RPMI7951 (cell line): ENCODE measurements around the gene RPAP2. TPM values are rescaled to one million over a fixed set of nuclear protein-coding genes. Genes with fewer than 3 reads are reported as not detected.
"Not testable (repeated sequence)": the region's sequence is repeated elsewhere in the genome, so short reads cannot be mapped to it uniquely, and the experiment has no call there.

Source experiments
- DNase-seq: peaks from one replicate; pipeline ENCODE4 v3.0.0-alpha.2; 2012; ENCODE audit warnings: low read depth
- total RNA-seq: library from RNA; depleted of rRNA; stranded (reverse); fragments of >200 nt; shearing (Covaris generic); gene quantifications from 2 replicates; pipeline ENCODE4 v1.2.3, GENCODE V29; 2014

Gene RPAP2
- total RNA-seq, 1 experiment from 2014 or later = 14.8 TPM

DNA sequence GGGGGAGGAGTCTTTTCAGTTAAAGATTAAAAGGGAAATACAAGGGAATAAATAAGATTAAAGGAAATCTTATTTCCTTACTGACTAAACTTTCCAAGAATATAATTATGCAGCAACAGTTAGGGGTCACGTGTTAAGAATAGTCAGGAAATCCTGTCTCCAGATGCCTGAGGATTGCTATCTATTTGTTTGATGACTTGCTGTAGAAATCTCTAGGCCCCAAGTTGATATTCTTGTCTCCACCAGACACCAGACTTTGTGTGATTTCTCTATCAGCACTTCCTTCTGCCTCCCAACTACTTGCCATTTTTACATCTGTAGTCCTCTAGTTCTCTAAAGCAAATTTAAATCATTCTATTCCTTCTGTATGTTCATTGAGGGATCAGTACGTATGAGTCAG lies 77.5 kb downstream of the RPAP2 start:
- DNase-seq = no peak

DNA sequence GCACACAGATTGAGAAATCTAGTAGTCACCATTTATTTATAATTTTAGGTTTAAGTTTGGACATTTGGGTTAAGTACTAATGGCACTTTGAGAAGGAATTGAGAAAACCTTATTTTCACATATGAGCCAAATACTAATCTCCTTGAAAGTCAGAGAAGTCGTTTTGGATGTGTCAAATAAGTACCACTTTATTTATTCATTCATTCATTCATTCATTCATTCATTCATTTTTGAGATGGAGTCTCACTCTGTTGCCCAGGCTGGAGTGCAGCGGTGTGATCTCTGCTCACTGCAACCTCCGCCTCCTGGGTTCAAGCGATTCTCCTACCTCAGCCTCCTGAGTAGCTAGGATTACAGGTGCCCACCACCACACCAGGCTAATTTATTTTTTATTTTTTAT lies 79.1 kb downstream of the RPAP2 start:
- not testable (repeated sequence) for DNase-seq

DNA sequence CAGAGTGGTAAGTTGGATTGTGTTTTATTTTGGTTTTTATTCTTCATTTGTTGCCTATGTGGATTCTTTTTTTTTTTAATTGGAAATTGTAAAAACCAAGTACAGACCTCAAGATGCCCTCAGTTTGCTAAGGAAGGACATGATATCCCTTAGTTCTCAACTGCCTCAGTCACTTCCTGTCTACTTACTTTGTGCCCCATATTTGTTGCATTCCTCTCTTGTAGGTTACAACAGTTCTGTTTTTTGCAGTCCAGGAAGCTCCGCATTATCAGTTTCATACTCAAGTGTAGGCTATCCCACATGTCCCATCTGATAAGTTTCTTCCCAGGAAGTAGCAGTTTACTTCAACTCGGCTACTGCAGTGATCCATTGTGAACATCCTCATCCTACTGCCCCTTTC lies 82.0 kb downstream of the RPAP2 start:
- DNase-seq = no peak

DNA sequence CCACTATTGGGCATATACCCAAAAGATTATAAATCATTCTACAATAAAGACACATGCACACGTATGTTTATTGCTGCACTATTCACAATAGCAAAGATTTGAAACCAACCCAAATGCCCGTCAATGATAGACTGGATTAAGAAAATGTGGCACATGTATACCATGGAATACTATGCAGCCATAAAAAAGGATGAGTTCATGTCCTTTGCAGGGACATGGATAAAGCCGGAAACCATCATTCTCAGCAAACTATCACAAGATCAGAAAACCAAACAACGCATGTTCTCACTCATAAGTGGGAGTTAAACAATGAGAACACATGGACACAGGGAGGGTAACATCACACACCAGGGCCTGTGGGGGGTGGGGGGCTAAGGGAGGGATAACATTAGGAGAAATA lies 95.1 kb downstream of the RPAP2 start:
- not testable (repeated sequence) for DNase-seq

DNA sequence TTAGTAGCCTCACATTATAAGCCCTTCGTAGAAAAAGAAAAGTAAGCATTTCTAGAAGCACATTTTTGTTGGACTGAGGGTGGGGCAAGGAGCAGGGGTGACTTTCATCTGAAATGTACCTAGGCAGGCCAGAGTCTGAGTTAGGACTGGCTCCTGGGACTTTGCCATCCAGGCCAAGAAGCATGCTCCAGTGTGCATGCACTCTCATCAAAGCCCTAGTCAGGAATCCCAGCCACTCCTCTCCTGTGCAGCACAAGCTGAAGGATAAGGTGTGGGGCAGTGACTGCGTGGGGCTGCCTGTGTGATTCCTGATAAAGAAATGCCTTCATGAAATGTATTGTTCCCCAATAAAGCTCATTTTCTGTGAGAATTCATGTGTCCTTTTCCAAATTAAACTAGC lies 99.7 kb downstream of the RPAP2 start:
- DNase-seq = no peak

DNA sequence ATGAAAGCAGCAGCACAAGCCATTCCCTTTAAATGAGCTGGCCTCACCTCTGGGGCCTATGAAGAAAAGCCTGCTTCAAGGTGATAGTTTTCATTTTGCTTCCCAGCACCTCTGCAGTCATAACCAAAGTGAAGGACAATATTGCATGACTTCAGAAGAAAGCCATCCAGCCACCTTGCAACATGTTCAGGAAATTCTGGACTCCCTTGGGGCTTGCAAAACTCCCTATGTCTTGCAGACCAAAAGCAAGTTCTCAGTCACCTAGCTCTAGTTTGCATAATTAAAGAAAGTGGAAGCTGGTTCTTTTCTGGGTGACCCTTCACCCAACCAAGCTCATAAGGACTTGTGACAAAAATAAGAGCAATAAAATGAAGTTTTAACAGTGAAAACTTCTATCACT lies 100.2 kb downstream of the RPAP2 start:
- no peak for DNase-seq

DNA sequence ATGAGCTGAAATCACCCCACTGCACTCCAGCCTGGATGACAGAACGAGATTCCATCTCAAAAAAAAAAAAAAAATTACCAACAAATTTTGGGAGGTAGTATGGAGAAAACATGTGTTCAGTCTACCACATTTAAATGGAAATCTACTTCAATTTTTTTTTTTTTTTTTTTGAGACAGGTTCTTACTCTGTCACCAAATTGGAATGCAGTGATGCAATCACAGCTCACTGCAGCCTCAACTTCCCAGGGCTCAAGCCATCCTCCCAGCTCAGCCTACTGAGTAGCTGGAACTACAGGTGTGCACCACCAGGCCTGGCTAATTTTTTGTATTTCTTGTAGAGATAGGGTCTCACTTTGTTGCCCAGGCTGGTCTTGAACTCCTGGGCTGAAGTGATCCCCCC lies 105.8 kb downstream of the RPAP2 start:
- DNase-seq = peak; percentile 35

DNA sequence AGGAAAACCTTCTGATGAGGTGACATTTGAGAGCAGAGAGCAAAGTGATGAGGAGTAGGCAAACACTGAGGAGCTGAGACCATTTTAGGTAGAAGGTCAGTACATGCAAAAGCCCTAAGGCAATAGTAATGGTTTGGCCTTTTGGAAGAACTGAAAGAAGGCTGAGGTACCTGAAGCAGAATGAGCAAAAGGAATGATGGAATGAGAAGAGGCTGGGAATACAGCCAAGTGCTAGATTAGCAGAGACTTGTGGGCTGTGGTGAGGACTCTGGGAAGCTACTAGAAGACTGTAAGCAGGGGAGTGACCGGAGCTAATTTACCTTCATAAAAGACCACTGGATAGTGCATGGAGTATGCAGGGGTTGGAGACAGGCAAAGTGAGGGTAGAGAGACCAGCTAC lies 110.0 kb downstream of the RPAP2 start:
- peak; percentile 44 for DNase-seq

DNA sequence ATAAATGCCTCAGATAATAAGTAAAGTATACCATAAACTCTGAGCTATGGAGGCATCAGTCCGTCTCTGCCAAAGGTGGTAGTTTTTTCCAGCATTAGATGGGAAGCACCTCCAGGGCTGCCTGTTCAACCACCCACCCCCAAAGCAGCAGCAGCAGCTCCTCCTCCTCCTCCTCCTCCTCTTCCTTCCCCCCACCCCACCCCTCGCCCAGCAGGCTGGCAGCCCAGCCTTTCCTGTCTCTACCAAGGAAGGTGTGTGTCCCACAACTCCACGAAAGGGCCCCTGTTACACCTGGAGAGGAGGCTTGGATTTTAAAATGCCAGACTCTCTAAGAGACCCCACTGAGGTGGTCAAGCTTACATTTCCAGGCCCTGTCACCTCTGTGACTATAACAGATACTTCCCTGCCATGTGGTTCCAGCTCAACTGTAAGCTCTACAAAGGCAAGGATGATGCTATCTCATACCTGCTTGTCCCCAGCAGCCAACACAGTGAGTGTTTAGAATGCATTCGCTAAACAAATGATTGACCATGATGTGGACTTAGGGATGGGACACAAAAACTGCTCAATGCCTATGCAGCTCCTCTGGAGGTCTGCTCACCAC lies 111.2 kb downstream of the RPAP2 start:
- no peak for DNase-seq

DNA sequence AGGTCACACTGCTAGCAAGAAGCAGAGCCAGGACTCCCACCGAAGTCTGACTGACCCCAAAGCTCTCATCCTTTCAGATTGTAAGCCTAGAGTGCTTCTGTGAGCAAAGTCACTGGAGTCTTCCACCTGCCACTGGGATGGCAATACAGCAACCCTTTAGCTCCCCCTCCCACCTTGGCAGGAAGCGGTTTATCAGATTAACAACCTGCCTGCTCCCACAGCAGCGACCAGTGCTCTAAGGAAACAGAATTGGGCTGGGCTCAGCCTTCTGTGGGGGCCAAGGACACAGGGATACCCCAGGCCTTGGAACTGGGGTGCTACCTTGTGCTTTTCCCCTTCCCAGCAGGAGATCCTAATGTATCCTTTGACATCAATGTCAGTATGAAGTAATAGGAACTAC lies 111.8 kb downstream of the RPAP2 start:
- no peak for DNase-seq

DNA sequence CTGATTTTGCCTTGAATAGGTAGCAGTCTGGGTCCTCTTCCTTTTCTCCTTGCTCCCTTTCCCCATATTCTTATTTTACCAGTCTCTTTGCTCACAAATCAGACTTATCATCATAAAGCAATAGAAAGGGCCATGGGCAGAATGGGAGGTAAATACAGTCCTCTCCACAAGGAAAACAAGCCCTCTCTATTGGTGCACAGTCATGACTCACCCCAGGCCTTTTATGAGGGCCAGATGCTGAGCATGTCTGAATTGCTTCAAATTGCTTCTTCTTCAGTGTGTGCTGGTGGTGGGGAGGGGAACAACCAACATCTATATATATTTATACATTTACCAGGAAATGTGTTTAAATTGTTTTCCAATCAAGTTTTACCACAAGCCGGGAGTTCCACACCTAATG lies 112.7 kb downstream of the RPAP2 start:
- peak; percentile 69 for DNase-seq

DNA sequence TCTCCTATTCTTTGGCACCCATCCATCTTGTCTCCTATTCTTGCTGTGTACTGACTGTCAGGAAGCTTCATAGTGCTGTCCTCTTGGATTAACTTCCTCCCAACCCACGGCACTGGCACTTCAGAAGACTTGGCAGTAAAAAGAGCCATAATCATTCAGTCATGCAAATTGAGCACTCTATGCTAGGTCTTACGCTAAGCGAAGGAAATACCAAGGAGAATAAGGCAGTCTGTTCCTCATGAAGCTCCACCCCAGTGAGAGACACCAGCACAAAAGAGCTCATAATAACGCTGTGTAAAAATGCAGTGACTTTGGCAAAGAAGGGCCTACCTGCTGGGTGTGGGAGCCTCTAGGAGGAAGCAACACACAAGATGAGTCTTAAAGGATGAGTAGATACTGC lies 120.8 kb downstream of the RPAP2 start:
- DNase-seq = no peak

DNA sequence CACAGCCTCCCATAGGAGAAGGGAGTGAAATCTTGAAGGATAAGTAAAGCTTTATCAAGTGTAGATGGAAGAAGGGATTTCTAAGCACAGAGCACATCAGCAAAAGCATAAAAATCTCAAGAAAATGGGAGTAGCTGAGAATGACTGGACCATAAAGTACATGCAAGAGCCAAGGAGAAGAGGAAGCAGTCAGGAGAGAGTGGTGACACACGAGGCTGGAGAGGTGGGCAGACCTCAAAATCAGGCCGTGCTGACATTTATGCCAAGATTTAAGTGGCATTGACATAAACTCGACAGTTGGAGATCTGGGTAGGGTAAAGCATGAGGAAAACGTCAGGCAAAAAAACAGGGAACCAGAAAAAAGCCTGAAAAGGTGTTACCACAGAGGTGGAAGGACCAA lies 125.5 kb downstream of the RPAP2 start:
- no peak for DNase-seq

DNA sequence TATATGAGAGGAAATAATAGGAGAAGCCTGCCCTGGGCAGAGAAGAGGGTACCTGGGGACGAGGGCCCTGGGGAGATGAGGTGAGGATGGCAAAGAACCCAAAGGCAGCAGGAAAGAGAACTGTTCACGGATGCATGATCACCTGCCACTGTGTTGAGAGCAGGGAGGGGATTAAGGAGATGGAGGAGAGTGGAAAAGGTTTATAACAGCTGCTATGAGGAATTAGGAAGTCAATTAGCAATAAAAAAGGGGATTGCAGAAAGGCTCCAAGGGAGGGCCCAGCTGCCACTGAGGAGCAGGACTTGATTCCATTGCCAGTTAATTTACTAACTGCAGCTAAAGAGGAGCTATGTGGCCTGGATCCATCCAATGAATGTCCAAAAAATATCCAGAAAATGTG lies 126.8 kb downstream of the RPAP2 start:
- DNase-seq = no peak

DNA sequence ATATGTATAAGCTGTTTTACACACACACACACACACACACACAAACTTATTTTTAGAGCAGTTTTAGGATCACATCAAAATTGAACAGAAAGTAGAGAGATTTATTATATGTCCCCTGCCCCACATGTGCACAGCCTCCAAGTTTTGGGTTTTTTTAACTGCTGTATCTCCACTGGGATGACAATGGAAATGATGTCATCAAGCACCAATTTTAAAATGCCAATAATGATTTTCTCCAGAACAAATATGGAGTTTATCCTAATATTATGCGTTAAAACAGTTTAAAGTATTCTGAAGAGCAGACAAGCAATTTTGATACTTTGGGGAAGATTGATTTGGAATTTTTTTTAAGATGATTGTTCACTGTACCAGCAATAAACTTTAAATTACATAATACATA lies 131.2 kb downstream of the RPAP2 start:
- DNase-seq = no peak

DNA sequence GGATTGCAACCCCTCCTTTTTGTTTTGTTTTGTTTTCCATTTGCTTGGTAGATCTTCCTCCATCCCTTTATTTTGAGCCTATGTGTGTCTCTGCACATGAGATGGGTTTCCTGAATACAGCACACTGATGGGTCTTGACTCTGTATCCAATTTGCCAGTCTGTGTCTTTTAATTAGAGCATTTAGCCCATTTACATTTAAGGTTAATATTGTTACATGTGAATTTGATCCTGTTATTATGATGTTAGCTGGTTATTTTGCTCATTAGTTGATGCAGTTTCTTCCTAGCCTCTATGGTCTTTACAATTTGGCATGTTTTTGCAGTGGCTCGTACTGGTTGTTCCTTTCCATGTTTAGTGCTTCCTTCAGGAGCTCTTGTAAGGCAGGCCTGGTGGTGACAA lies 135.7 kb downstream of the RPAP2 start:
- not testable (repeated sequence) for DNase-seq

DNA sequence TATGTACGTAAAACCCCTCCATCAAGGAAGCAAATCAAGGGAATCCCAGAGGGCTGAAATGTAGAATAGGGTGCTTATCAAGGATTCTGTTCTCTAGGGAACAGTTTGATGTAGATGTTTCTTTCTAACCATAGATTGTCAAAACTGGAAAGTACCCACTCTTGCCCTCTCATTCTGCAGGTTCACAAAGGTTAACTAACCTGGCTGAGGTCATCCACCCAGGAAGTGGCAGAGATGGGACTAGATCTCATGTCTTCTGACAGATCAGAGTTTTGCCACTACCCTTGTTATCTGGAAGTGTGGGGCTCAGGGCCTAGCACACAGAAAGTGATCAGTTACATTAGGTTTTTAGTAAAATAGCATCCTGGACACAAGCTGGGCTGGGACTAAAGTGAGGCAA lies 140.4 kb downstream of the RPAP2 start:
- no peak for DNase-seq

DNA sequence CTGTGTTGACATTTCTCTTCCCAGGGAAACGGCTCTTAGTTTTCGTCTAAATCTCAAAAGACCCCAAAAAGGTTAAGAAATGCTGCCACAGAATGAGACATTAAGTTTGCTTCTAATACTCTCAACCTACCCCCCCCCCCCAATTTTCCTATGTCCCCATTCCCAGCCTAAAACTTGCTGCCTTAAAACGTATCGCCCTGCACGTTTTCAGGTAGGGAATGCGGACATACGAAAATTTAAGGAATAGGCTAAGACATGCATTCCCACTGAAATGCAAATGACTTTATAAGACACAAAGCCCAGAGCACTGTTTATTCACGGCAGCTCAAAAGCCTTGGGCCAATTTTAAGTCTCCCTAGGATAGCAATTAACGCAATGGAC lies 142.4 kb downstream of the RPAP2 start:
- no peak for DNase-seq

DNA sequence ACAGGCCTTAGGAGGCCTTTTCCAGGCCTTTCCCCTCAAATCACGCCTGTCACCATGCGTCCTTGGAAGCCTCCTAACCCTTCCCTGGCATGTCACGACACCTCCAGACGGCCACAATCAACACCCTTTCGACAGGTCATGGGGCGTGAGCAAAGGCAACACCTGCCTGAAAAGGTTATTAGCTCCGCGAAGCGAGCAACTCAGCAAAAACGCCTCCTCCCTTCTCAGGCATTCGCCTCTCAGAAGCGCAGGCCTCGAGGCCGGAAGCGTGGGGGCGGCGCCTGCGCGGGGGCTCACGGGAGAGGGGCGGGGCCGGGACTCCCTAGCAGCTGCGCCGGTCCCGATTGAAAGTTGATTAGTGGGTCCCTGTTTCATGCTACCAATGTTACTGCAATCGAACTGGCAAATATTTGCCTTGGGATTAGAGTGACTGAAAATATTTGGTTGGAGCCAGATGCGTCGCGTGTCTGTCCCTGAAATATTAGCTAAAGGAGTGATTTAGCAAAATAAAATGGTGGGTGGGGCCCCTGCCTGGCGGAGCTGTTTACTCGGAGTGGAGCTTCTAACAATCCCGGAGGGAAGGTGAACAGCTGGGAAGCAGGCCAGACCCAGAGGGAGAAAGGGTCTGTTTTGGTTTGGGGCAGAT lies 143.0 kb downstream of the RPAP2 start:
- DNase-seq = no peak

DNA sequence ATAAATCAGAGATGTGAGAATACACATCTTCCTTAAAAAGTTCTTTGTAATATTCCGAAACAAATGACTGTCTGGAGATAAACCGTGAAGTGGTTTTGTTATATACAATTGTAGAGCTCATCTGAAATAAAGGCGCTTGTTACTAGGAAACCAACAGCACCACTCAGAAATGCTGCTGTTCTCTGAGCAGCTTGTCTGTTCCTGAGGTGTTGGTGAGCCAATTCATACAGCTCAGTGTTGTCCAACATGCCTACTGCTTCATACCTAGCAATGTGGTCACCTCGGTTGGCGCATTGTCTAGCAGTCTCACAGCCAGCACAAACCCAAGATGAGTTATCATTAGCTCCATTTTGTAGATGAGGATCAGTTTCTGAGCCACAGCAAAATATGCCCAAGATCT lies 143.5 kb downstream of the RPAP2 start:
- no peak for DNase-seq

DNA sequence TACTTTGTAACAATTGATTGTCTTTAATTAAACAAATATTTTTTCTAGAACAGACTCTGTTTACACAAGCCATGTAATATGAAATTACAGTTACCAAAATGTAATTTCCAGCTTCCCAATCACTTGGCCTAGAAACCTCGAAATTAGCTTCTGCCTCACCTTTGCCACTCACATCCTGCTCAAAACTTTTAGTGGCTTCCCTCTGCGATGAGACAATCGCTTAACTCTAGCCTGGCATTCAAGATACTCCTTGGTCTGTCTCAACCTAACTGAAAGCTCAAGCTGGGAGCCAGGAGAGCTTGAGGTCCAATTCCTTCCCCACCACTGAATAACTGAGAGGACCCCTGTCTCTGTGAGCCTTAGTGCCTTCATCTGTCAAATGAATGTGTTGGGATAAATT lies 145.0 kb downstream of the RPAP2 start:
- no peak for DNase-seq

DNA sequence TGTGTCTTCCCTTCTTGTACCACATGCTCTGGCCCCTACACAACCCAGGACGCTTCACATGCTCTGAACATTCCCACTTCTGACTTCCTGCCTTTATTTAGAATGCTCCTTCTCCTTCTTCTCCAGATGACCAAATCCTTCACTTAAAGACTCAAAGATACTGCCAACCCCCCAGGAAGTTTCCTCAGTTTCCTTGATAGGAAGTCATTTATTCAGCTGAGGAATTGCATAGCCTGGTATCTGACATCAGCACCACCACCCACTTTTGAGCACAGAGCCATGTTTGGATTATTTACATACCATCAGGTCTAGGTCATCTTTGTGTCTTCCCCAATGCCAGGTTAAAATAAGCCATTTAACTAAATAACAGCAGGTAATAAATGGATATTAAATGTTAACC lies 145.5 kb downstream of the RPAP2 start:
- DNase-seq = no peak

DNA sequence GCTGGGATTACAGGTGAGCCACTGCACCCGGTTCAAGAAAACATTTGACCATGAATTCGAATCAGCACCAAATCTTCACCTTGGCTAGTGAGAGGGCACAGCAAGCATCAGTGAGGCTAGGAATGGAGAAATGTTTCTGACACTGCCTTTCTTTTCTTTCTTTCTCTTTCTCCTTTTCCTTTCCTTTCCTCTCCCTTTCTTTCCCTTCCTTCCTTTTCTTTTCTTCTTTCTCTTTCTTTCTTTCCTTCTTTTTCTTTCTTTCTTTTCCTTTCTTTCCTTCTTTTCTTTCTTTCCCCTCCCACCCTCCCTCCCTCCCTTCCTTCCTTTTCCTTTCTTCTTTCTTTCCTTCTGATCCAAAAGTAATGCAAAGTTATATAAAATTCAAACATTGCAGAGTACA lies 147.0 kb downstream of the RPAP2 start:
- DNase-seq = no peak

DNA sequence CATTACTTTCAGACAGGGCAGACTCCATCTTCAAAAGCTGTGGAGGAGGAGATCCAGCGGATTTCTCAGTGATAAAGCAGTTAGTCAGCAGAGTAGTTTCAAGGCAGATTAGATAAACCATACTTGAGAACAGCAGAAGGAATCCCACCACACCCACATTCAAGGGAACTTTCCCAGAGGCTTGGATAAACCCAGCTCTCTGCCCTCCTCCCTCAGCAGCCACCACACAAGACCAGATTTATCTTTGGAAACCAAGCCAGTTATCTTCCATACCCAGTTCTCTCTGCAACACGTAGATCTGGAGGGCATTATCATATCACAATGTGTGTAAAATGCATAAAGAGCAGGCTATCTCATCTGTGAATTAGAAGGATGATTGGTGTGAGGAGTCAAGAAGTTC lies 147.7 kb downstream of the RPAP2 start:
- DNase-seq = peak; percentile 36
